NOMO-1 treated with DMSO at 0.1 percent for 48 hours (cell line): ENCODE results near the gene SEC61G.

Source experiments
- DNase-seq: peaks from one replicate; lab custom pipeline; 2025; ENCODE audit not compliant: unreplicated experiment; lab: John Stamatoyannopoulos, UW

Gene SEC61G

DNA sequence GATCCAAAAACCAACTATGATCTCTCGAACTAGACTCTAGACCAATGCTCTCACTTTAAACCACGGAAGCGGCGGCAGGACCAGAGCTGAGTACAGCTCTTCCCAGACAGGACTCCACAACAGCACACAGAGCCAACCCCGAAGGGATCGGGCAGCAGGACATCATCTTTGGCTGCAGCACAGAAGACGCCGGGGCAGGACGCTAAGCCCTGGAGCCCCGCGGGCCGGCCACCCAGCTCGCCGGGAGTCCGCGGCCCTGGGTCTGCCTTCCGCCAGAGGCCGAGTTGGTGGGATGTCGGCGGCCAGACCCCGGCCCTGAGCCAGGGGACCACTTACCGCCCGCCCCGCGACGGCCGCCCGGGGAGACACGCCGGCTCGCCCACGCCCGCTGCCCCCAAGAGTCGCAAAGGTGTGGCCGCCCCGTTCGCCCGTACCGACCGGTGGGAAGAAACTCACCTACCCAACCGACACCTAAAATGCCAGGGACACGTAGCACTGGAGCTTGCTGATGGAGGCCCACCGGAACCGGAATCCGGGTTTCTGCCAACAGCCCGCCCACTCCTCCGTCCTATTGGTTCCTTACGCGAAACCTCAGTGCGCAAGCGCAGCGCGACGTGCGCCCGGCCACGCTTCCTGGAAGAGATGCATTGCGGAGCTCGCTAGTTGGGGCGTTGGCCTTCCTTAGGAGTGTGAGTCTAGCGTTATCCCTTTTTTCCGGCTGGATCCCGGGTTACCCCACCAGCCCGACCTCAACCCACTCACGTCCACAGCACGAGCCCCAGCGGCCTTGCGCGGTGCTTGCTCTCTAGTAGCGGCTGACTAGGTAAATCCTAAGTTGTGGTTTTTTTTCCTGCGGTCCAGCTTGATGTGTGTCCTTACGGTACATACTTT lies at the start of gene SEC61G:
Gene SEC61G, minus strand, starts transcription at position 510 of the 891 bp plus-strand sequence. CDS start 1,623 bp downstream, outside the sequence.
- DNase-seq, result peak; percentile 93

DNA sequence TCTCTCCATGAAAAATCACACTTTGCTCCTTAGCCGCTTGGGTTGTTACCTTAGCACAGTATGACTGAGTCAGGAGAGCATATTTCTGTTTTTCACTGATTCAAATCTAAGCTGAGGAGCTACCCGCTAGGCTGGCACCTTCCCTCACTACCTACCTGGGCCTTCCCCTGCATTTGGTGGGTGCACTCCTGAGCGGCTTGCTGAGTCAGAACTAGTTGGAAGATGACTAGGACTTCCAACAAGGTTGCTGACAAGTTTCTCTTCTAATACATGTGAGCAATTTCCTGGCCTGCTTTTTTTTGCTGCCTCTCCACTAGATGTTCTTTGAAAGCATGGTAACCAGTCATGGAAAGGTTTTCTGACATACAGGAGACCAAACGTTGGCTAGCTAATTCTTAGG lies 43.8 kb upstream of the SEC61G start:
- DNase-seq, result no peak

DNA sequence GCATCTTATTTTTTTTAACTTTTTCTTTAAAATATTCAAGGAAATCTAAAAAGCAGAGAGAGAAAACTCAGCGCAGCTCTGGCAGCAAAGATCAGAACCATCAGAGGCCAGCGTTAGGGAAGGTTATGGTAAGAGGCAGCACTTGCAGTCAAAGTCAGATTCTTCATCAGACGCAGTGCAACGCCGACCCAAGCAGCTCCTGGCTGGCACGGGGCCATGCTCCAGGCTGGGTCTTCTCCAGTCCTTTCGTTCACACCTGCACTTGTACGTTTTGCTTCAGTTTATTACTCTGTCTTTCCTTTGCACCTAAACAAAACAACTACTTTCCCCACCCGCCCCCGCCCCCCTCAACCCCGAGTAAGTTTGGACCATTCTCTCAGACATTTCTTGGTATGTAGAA lies 43.1 kb upstream of the SEC61G start:
- no peak for DNase-seq

DNA sequence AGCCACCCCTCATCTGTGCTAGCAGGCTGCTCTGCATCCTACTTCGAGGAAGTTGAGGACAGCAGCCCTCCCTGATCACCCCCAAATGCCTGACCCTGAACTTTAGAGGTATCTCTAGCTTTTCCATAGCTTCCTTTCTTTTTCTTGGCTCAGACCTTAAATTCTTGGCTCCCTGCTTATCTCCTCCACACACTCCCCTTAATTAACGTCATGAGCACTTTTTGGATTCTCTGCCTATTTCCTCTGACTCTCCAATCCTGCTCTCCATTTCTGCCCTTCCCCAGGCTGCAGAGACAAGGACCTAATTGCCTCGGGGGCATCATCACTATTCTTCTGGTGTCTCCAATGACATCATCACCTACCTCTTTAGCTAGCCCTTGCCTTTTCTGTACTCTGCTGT lies 40.8 kb upstream of the SEC61G start:
- no peak for DNase-seq

DNA sequence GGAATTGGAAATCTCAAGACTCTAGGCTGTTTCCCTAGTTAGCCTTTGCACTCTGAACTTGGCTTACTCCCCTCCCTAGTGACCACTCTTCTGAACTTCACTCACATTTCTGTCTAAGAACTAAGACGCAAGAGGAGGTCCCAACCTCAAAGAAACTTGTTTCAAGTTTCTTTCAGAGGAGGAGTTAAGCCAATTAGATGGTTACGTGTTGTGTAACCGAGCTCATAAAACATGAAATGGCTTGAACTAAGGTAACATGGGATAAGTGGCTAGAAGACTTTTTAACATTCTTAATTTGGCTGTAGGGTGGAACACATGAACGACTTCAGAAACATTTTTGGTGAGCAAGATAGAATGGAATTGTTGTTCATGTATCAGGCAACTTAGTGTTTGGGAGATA lies 39.5 kb upstream of the SEC61G start:
- DNase-seq, result peak; percentile 4

DNA sequence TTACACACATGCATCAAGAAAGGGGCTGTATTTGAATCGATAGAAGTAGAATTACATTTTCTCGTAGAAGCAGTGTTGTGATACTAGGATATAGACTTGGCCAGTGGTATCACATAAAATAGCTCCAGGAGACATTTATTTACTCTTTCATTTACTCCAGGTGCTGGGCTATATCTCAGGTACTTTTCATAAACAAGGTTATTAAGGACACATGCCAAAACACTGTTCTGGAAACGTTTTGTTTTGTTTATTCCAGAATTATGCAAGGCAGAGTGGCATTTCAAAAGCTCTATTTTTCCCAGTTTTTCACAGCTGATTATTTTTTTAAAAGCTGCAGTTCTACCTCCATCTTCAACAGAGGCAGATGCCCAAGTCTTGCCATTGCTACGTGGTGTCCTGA lies 37.8 kb upstream of the SEC61G start:
- DNase-seq, result no peak

DNA sequence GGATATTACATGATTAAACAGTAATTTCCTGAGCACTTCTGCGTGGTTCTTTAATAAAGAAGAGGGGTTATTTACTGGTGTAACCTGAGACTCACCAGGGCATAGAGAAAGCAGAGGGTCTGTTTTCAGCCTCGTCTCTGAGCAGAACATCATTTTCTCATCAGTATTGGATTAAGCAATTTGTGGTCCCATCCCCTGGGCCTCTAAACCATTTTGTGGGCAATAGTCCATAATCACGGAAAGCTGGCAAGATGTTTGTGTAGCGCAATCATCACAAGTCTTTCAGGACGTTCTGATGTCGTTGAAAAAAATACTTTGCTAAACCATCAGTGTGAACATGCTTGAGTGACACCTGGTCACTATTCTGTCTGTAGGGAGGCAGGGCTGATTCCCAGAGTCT lies 37.1 kb upstream of the SEC61G start:
- no peak for DNase-seq

DNA sequence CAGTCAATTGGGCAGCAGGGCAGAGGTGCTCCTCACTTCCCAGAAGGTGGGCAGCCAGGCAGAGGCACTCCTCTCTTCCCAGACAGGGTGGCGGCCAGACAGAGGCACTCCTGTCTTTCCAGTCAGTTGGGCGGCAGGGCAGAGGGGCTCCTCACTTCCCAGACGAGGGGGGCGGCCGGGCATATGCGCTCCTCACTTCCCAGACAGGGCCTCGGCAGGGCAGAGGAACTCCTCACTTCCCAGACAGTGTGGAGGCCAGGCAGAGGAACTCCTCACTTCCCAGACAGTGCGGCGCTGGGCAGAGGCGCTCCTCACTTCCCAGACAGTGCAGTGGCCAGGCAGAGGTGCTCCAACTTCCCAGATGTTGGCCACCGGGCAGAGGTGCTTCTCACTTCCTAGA lies 33.4 kb upstream of the SEC61G start:
- no peak for DNase-seq

DNA sequence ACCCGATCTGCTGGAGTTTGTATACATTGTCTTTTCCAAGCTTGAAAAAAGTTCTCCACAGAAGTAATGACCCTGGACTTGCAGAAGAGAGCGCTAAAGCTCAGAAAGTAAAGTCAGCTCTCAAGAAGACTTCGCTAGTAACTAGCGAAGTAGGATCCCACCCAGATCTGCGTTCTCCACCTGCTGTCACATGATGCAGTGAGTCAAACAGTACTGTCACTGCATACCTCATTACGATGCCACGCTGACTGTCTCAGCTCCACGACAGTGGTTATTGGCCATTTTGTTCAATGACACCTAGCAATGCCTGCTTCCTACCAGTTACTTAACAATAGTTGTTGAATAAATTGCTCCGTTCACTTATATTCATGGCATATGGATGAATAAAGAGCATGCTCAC lies 29.7 kb upstream of the SEC61G start:
- DNase-seq, result peak; percentile 65

DNA sequence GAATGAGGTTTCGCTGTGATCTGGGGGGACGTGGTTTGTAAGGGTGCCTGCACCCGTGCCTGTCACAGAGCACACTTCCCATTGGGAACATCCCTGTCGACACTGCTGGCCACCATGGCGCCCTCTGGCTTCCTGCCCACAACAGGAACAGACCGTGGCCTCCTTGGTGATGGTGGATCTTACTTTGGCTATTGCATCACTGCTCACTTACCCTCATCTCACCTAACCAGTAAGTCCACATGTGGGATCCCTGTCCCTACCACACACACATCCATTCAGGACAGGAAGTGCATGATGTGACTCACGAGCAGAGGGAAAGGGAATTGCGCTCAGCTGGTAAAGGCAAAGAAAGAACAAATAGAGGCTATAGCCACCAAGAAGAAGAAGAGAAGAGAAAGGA lies 26.2 kb upstream of the SEC61G start:
- no peak for DNase-seq

DNA sequence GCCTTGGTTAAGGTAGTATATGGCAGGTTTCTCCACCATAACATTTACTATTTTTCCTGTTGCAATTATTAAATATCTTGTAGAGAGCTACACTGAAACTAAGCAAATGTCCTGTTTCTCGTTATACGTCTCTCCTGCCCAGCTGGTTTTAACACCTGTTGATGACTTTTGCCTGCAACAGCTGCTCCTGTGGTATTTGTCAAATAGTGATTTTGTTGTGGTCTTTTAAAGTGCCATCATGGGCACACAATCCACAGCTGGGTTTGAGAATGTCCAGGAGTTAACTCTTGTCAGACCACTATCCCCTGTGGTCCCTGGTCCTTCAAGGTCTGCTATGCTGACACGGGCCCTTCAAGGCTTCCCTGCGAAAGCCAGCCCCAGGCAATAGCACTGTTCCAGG lies 24.9 kb upstream of the SEC61G start:
- DNase-seq, result no peak

DNA sequence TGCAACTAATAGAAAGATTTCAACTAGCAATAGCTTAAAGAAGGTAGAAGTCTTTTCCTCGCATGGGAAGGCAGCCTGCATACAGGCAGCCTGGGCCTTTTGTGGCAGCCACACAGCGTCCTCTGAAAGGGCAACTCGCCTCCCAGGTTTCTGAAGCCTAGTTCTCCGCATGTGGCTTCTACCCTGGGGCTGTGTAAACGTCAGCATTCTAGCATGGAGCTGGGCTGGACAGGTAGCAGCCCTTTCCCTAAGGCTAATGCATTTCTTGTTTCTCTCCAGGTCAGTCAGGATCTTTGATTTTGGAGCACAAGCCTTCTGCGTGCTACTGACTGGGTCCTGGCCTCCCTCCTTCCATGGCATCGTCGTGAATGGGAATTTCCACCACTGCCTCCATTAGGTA lies 23.8 kb upstream of the SEC61G start:
- no peak for DNase-seq

DNA sequence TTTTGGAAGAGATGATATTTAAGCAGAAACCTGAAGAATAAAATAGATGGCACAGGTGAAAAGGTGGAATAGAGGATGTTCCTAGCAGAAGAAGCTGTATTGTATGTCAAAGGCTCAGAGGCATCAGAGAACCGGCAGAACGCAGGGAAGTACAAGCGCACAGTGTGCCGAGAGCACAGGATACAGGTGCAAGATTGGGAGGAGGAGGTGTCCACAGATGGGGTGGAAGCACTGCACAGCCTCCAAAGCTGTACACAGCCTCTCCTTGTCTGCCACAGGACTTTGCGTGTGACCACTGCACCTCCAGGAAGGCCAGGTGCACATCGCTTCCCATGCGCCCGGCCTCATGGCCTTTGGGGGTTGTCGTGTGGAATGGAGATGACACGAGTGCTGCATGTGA lies 23.3 kb upstream of the SEC61G start:
- DNase-seq, result no peak

DNA sequence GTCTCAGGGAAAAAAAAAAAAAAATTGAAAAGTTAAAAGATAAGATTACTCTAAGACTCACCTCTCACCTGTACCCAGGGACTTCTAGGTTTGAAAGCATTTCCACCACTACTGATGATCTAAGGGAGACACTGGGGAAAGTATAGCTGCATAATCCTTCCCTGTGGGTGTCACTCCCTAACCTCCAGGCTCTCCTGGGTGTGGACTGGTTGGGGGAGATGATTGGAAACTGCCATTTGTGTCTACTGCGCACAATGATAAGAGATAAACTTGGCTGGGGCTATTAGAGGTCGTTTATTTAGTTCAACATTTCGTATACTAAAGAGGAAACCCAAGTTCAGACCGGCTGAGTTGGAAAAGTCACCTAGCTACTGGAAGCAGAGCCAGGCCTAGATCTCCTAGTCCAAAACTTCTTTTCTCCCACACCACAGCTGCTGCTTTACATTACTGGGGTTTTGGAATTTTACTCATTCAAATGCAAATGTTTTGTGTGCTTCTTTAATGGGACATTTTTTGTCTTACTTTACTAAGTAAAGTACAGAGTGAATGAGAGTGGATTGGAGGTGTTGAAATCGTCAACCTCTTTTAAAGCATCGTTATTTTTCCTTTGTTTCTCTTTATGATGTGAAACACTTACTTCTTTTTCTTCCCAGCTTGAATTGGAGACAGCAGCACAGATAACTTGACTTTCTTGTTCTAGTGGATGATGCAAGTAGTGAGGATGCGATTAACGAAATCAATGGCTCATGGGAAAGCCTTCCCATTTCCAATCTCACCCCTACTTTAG lies 22.3 kb upstream of the SEC61G start:
- no peak for DNase-seq

DNA sequence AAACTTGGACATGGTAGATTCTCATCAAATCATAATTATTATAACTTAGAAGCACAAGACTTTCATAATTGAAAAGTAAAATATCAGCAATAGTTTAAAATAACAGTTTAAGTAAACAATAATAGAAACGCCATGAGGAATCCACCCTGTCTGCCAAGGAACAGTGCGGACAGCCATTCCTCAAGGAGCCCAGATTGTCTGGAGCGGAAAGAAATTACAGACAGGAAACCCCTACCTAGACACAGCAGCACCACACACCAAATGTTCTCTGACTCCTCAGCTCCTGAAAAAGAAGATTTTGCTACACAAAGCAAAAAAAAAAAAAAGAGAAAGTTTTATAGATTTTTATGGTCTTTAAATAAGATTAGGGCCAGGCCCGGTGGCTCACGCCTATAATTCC lies 21.5 kb upstream of the SEC61G start:
- no peak for DNase-seq

DNA sequence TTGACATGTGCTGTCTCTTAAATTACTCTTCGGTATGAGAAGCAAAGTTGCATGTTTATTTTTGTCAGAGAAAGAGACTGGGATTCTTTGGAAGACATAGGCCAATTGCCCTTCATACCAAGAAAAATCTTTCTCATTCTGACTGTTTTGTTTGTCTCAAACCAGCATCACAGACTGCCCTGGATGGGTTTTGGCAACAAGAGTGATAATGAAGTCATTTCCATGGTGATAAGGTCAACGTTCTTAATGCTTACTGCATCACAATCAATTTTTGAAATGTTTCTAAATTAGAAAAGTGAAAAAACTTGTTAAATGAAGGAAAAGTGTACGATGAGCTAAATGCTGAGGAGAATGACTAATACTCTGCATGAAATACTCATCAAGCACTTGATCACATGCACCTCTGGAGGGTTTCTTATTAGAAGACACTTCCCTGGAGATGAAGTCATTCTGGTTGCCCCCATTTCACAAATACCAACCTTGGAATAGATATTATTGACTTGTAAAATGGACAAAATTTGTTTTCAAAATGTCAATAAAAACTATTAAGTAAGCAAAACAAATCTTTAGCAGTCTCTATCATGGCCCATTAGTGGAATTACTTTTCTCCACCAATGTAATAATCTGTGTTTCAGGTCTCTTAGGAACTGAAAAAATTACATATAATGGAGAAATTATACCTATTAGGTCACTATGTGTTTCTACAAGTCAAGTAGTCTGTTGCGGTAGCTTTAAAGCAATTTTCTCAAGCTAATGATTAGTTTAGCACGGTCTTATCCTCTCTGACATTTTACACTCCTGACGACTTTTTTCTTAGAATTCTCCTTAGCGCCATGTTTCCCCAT lies 19.9 kb upstream of the SEC61G start:
- DNase-seq, result no peak

DNA sequence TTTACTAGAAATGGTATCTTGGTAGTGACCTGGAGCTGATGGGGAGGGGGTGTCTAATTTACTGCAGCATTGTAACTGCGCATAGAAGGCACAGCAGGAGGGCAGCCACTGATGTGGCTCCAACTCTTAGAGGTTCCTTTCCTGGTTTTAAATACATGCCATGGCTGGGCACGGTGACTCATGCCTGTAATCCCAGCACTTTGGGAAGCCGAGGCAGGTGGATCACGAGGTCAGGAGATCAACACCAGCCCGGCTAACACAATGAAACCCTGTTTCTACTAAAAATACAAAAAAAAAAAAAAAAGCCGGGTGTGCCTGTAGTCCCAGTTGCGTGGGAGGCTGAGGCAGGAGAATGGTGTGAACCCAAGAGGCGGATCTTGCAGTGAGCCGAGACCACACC lies 19.2 kb upstream of the SEC61G start:
- no peak for DNase-seq

DNA sequence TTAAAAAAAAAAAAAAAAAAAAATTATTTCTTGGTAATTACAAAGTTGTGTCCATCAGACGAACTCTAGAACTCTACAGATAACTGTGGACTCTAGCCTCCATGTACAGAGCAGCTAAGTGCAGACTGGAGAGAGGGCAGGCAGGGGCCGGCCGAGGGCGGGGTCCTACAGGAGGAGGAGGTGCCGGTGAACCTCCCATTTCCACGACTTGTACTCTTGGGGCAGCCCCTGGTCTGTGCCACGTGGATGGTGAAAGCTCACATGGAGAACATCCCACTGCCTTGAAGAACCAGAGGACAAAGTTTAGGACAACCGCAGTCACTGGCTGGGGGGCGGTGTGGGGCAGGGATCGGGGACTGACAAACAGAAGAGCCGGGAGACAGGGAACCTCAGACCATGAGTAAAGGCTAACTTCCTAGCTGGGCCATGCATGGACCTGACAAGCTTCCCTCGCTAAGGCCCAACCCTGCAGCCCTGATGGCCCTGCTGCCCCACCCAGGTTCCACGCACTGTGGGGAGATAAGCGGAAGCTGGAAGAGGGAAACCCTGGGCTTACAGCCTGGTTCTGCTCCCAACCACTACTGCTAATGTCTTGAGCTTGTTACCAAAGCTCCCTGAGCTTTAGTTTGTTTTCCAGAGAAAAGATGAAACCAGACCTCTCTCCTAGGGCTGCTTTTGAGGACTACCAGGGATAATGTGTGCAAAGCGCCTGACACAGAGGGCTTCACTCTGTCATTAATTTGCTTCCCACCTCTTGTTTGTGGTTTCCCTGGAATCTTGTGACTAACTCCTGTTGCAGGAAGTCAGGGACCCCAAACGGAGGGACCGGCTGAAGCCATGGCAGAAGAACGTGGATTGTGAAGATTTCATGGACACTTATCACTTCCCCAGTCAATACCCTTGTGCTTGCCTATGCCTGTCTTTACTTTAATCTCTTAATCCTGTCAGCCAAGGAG lies 16.1 kb upstream of the SEC61G start:
- DNase-seq, result no peak

DNA sequence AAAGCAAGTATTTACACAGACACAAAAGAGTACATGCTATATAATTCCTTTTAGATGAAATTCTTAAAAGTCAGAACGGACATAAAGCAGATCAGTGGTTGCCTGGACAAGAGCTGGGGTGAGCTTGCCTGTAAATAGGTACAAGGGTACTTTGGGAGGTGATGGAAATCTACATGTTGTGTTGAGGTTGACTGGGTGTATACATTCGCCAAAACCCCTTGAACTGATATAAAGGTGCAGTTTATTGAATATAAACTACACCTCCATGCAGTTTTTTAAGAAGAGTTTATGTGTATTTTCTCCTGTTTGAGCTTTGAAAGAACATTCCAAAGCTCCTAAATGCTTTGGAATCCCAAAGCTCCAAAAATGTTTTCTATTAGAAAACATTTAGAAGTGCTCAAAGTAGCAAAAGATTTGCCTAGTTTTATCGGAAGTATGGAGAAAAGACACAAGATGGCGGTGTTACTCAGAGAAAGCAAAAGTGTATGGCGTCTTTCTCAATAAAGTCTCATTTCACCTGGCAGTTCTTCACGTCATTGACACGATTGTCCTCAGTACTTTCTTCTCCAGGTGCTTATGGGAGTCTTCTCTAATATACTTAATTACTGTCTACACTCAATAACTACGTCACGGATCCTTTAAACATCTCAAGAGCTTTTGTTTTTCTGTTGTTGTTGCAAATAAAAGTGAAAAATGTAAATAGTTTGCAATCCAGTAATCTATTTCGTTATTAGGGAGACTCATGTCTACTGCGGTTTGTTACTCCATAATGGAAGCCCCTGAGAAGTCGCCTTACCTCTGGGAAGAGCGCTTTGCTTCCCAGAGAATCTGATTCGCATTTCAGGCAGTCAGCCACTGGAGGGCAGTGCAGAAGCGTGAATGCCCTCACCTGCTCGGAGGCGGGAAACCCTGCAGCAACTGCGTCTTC lies 14.7 kb upstream of the SEC61G start:
- peak; percentile 56 for DNase-seq
